GM19328 (cell line): Measurements from ENCODE around the gene TMEM63C.

ENCODE experiments used
- ATAC-seq: cut with Tn5 transposase; IDR thresholded peaks from one replicate; pipeline ENCODE4 v1.9.1; 2021; ENCODE audit warnings: mild to moderate bottlenecking, moderate library complexity; ENCODE audit not compliant: unreplicated experiment

Gene TMEM63C

GRCh38 chr14:77249286-77249685, 67.7 kb downstream of the TMEM63C start:
- no peak for ATAC-seq

GRCh38 chr14:77250927-77251326, 69.3 kb downstream of the TMEM63C start:
- ATAC-seq = no peak

DNA sequence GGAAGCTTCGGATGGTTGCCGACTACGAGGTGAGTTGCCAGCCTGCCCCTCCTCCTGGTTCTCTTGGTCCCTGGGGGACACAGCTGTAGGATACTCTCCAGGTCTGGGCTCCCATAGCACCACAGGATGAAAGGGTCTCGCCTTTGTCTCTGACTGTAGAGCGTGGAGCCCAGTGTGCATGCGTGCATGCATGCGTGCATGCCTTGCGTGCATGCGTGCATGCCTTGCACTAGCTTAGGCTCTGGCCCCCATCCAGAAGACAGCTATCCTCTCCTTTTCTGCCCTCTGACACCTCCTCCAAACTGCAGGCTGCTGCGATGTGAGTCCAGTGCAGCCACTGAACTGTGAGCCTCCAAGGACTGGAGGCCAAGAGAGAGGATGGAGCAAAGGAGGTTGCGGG, 70.3 kb downstream of the TMEM63C start:
- no peak for ATAC-seq

DNA sequence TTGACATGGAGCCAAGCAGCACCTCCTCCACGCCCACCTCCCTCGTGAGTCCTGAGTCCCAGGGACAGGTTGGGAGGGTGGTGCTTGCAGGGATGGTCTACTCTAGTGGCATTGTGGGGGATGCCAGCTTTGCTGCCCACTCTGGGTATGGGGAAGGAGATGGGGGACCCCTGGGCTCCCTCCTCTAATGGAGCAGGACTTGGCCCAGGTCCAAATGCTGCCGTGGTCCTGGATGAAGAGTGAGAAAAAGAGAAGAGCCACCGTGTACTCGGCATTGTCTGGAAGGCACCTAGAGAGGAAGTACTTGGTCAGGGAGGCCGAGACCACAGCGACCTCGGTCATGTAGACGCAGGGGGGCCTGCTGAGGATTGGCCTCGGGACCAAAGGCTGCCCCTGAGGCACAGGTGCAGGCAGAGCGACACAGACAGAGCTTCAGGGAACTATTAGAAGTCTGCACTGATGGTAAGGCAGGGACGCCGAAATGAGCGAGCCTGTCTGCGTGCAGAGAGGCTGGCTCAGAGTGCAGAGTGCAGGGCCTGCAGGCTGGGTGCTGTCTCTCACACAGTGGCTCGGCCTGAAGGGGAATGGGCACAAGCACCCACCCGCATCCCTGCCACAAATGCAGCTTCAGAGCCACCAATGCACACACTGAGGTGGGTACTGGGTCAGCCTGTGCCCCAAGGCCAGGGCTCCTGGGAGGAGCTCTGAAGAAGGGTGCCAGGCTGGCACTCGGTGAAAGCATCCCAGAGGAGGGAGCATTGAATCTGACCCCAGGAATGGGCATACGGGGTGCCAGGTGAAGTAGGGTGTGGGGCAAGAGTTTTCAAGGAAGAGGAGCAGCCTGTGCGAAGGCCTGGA, 72.0 kb downstream of the TMEM63C start:
- no peak for ATAC-seq

DNA sequence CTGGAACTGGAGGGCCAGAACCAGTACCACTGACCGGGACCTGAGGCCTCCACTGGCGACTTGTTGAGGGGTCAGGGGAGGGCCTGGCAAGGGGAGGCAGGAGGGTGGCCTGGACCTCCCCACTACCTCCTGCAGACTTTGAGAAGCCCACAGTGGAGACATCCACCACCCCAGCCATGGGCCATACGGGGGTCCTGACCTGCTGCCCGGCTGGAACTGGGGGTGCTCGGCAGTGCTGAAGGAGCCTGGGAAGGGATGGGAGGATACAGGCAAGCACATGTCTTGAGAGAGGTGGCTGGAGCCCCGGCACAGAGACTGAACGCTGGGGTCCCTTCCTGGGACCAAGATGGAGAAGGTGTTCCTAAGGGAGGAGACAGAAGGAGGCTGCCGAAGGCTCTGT, 75.1 kb downstream of the TMEM63C start:
- ATAC-seq = no peak

- no peak for ATAC-seq
These were observed 76.1 kb downstream of the TMEM63C start for GRCh38 chr14:77257700-77258099.

DNA sequence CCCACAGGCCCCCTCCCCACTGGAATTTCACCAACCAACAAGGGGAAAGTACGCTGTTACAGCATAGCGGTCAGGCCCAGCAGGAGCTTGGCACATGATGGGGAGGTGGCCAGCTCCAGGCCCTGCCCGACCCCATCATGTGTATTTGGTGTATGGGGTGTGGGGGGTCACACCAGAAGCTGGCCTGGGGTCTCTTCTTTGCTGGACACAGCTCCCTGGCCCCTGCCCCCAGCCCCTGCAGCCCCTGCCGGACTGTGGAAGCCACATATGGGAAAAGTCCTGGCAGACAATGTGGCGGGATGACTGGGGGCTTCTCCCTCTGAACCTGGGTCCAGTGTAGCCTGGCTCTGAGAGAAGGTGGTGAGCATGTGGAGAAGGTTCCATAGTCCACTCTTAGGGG, 77.0 kb downstream of the TMEM63C start:
- no peak for ATAC-seq

DNA sequence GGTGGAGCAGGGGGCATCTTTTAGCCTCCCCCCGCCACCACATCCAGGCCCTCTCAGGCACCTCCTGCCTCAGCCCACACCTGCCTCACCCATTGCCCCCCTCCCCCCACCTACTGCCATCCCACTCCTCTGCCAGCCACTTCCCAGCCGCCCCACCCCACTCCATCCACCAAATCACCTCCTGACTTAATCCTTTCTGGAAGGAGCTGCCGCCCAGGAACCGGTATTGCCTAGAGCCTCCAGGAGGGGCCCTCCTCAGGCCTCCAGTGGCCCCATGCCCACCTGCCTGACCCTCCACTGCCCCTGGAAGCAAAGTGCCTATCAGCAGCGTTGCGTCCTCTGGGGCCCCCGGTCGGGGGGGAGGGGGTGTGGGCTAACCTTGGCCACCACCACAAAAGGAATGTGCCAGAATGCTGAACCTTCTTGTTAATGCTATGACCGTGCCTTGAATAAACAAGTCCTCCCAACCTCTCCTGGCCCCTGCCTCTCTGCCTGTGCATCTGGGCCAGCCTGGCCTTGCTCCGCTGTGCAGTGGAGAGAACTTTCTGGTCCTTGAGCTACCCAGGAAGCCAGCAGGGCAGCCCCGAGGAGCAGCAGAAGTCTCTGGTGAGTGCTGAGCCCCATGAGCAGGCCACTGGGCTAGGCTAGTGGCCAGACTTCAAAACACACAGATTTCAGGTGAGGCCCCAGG, 77.6 kb downstream of the TMEM63C start:
- no peak for ATAC-seq

- ATAC-seq = no peak
These were observed 78.6 kb downstream of the TMEM63C start for GRCh38 chr14:77260199-77260598.

DNA sequence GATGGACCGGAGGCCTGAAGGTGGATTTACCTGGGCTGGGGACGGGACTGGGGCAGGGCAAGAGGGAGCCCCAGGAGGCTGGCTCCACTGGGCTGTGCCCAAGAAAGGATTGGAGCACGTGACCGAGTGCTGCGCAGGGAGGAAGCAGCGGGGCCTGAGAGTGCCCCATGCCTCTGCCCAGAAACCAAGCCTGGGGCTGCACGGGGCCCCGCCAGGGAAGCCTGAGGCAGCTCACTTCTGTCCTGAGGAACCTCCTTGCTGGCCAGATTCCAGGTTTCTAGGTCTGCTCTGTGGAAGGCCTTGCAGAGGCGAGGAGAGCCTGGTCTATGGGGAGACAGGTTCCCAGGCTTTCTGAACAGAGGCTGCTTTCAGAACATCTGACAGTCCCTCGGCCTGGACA, 79.0 kb downstream of the TMEM63C start:
- ATAC-seq = no peak

DNA sequence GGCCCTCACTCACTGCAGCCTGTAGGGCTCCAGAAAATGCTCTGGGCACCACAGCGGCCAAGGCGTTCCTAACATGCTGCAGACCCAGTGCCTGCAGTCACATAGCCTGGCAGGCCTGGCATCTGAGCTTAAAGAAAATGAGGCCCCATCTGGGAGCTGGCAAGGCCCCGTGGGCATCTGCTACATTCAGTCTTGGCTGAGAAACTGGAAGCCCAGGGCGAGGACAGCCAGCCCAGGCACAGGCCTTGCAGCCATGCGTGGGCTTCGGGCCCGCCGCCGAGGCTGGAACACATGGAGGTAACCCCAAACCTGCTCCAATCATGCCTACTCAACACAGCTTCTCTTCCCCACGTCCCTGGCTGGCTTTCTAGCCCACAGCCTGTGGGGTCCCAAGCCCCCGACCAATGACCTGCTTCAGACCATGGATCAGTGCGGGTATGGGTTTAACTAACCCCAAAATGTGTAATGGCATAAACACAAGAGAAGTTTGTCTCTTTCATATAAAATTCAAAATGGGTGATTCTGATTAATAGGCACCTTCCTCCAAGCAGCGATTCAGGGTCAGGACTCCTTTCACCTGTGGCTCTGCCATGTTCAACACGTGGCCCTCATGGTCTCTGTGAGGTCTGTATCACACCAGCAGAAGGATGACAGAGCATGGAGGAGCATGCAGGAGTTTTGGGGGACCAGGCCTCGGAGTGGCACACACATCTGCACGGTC, 83.0 kb downstream of the TMEM63C start:
- ATAC-seq = no peak

GRCh38 chr14:77265187-77265515, 83.6 kb downstream of the TMEM63C start:
- ATAC-seq = no peak

DNA sequence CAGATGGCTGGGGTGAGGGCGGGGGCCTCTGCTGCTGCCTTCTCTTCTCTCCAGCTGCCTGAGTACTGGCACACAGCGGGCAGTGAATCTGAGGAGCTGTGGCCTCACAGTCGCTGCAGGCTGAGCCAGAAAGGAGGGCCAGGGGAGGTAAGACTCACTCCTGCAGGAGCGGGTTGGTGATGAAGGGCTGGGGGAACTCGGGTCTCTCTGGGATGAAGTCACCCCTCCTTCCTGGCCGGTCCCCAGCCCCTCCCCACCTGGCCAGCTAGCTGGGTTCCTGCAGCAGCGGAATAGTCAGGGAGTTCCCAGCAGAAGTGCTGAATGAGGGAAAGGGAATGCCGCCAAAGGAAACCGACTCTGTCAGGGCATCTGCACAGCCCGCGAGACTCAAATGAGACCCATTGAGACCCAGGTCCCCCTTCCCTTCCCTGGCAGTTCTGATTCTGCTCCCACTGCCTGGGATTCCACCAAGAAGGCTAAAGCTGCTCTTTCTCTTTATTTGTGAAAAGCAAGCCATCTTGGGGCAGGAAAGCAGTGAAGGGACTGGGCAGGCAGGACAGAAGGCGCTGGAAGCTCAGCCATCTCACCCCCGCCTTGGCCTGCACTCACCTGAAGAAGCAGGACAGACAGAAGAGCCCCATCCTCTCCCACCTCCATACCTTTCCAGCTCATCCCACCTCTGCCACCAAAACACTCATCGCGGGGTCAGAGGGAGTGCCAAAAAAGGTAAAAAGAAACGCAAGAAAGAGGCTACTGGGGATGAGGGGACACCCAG, 84.2 kb downstream of the TMEM63C start:
- no peak for ATAC-seq

DNA sequence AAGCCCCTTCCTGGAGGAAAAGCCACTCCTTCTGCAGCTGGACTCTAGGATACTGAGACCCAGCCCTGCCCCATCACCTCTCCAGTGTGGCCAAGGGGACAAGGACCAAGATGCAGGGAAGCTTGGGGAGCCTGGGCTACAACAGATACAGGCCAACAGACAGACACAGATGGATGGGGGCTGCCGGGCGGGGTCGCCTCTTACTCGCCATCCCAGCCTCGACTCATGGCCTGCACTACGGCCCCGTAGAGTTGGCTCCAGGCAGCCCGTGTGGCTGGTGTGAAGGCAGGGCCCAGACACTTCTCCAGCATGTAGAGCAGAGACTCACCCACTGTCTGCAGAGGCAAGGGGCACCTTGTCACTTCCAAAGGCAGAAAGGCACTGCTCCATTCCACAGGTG, 84.7 kb downstream of the TMEM63C start:
- ATAC-seq = no peak

- no peak for ATAC-seq
These were observed 86.5 kb downstream of the TMEM63C start for GRCh38 chr14:77267937-77268699.

DNA sequence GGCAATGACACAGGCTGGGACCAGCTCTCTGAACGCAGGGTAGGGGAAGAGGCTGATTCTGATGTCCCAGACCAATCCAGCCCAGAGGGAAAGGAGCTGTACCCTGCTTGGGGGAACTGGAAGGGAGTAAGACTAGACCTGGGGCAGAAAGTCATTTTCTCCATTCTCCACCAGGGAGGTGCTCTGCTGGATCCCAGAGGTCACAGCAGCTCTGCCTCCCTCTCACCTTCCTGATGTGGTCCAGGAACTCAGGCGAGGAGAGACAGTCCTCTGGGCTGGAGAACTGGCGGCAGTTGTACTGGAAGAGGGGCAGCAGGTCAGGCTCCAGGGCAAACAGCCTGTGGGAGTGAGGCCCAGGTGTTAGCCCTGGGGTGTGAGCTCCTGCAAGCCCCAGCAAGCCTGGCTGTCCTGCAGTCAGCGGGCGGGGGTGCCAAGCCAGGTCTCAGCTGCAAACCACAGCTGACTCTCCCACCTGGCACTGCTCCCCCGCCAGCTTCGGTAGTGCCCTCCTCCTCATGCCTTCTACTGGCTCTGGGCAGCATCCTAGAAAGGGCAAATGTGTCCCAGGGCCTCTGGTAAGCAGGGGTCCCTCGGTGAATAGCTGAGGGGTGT, 87.5 kb downstream of the TMEM63C start:
- ATAC-seq = no peak

- no peak for ATAC-seq
These were observed 88.9 kb downstream of the TMEM63C start for GRCh38 chr14:77270361-77271112.

GRCh38 chr14:77271113-77271710, 89.6 kb downstream of the TMEM63C start, which contains the start of gene NGB:
NGB (minus strand) TSS chr14:77271206; CDS start chr14:77270937, 269 bp downstream.
- ATAC-seq = no peak

DNA sequence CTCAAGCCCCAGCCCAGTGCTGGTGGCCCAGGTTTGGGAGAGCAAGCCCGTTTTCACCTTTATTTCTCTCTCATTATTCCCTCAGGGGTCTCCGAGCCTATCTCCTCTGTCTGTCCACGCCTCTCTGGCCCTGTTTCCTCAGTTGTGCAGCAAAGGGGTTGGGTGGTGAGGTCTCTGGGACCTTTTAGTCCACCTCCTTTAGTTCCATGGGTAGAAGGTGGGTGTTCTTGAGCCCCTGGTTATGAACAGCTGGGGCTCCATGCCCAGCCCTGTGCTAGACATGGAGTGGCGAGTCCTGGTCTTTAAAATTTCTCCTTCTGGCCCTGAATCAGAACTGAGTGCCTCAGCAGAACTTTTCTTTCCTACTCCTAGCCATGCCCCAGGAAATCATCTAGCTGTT, 90.7 kb downstream of the TMEM63C start:
- ATAC-seq = no peak
